Epithelial cell of proximal tubule (primary cell): Measurements from ENCODE around the gene CDH4. TPM values are rescaled to one million over a fixed set of nuclear protein-coding genes. Genes with fewer than 3 reads are reported as not detected.

Experiments used
- DNase-seq: peaks from one replicate; pipeline ENCODE4 v3.0.0-alpha.2; 2011; ENCODE audit warnings: low read depth
- H3K4me3 ChIP-seq: 2 replicates; pipeline ENCODE4 v1.5.1; 2011; ENCODE audit warnings: low read depth, mild to moderate bottlenecking, low read length
- CTCF ChIP-seq: conservative IDR thresholded peaks from 2 replicates; pipeline ENCODE4 v1.5.1; 2012; ENCODE audit warnings: low read depth, mild to moderate bottlenecking, low read length
- total RNA-seq: library from RNA; depleted of rRNA; stranded (reverse); fragments of >200 nt; gene quantifications from 2 replicates; pipeline ENCODE4 v1.2.3, GENCODE V29; 2015

CDH4 gene
- total RNA-seq, 1 donor from 2014 or later = 17.1 TPM

GRCh38 chr20:61435184-61435822 is 183.2 kb downstream of the CDH4 start:
- TF ChIP-seq CTCF = no peak
- no peak overlapping the region for H3K4me3 ChIP-seq
- DNase-seq = no peak

- no peak for DNase-seq
- no peak for TF ChIP-seq CTCF
- H3K4me3 ChIP-seq = no peak overlapping the region
Measured at GRCh38 chr20:61435823-61436220, 183.8 kb downstream of the CDH4 start.

GRCh38 chr20:61436283-61436666 is 184.2 kb downstream of the CDH4 start:
- no peak for DNase-seq
- TF ChIP-seq CTCF = no peak
- no peak overlapping the region for H3K4me3 ChIP-seq

- TF ChIP-seq CTCF = no peak
- no peak overlapping the region for H3K4me3 ChIP-seq
- no peak for DNase-seq
Measured at GRCh38 chr20:61436667-61437279, 184.7 kb downstream of the CDH4 start.

- H3K4me3 ChIP-seq = no peak overlapping the region
- no peak for DNase-seq
- TF ChIP-seq CTCF = no peak
Measured at GRCh38 chr20:61437280-61438206, 185.5 kb downstream of the CDH4 start.

GRCh38 chr20:61438285-61438684 is 186.2 kb downstream of the CDH4 start:
- no peak overlapping the region for H3K4me3 ChIP-seq
- no peak for DNase-seq
- TF ChIP-seq CTCF = no peak
